ENCODE data around the gene SGF29.
"Not testable (repeated sequence)": the region's sequence is repeated elsewhere in the genome, so short reads cannot be mapped to it uniquely, and the experiment has no call there.

The SGF29 gene

DNA sequence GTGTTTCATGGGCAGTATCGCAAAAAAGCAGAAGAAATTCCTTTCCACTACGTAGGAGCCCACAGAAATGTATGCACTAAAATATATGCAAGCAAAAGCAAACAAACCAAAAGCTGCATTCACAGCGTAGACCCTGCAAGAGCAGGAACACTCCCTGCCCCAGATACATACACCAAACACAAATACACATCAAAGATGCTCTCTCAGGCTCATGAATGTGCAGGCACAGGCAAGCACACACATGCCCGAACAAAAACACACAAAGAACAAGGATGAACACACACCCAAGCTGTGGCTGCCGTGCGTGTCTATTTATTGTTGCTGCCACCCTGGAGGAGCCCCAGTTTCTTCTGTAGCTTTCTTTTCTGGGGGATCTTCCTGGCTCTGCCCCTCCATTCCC lies 16.6 kb upstream of the SGF29 start:
- Histone ChIP-seq H3K4me3 (ENCODE audit: low read length) (no peak overlapping the region), H3K27me3 (ENCODE audit: insufficient read depth, low read length) (no peaks in the 10 kb centered on the region), H3K9ac (ENCODE audit: low read depth, low read length) (no peak overlapping the region), H3K27ac (ENCODE audit: low read depth, low read length) (no peak overlapping the region), H3K4me1 (ENCODE audit: insufficient read depth, low read length) (0 out of 2 replicates have a peak, but pooled peaks cover 2% of the 10 kb centered on the region), H3K36me3 (ENCODE audit: insufficient read depth, low read length) (no peaks in the 10 kb centered on the region), H3K9me3 (ENCODE audit: insufficient read depth, low read depth, low read length) (no peaks in the 10 kb centered on the region)
- 92% methylated on average over 6 of the region's 6 CpGs for WGBS

DNA sequence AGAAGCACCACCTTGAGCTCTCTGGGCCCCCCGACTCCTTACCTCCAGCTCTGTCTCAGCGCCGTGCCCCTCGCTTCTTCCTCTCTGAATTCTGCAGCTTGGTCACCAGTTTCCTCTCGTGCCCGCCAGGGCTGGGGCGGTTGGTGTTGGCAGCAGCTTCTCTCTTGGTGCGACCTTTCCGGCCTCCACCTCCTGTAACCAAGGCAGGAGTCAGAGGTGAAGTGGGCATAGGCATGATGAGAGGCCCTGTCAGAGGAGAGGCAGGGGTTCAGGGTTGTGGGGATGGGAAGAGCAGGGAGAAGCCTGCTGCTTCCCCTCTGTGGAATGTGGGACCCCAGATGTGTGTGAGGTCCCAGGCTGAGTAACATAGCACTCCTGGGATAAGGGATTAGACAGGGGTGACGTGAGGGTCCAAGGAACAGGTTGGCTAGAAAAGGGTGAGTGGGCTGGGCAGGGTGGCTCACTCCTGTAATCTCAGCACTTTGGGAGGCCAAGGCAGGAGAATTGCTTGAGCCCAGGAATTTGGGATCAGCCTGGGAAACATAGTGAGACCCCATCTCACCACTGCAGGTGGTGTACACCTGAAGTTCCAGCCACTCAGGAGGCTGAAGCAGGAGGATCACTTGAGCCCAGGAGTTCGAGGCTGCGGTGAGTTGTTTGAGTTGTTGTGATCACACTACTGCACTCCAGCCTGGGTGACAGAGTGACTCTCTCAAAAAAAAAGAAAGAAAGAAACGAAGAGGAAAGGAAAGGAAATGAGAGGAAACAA lies 15.6 kb upstream of the SGF29 start:
- H3K36me3 ChIP-seq (ENCODE audit: insufficient read depth, low read length), result no peaks in the 10 kb centered on the region
- H3K9ac ChIP-seq (ENCODE audit: low read depth, low read length), result no peak overlapping the region
- WGBS, result 94% methylated on average over 13 of the region's 13 CpGs
- H3K9me3 ChIP-seq (ENCODE audit: insufficient read depth, low read depth, low read length), result no peaks in the 10 kb centered on the region
- H3K4me3 ChIP-seq (ENCODE audit: low read length), result no peak overlapping the region
- H3K27ac ChIP-seq (ENCODE audit: low read depth, low read length), result no peak overlapping the region
- H3K4me1 ChIP-seq (ENCODE audit: insufficient read depth, low read length), result no peaks in the 10 kb centered on the region
- H3K27me3 ChIP-seq (ENCODE audit: insufficient read depth, low read length), result no peaks in the 10 kb centered on the region

DNA sequence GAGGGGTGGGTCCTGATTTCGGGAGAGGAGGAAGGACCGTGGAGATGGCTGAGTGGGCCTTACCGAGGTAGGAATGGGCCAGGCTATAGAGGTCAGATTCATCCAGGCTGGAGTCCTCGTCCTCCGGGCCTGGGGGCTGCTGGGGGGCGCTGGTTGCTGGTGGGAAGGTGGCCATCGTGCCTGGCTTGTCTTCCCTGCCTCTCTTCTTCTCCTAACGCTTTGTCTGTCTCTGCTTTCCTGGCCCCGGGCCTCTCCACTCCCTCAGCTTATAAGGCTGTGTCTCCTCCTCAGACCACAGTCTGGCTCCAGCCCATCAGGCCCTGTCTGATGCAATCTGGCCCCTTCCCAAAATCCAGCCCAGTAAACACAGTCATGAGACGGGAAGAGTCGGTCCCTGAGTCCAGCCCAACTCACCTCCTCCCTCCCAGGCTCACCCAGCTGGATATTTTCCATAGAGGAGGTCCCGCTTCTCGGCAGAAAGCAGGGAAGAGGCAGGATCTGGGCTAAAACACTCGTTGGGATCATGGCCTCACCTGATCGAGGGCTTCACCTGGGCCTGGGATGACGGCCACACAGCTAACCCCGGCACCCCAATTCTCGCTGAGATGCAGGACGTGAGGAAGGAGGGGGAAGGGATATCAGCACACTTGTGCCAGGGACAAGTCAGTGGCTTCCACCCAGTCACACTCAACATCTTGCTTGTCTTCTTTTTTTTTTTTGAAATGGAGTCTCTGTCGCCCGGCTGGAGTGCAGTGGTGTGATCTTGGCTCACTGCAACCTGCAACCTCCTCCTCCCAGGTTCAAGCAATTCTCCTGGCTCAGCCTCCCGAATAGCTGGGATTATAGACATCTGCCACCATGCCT lies 14.8 kb upstream of the SGF29 start, which contains the start of gene NUPR1:
Gene NUPR1 (minus strand): TSS at position 242 of the 864 bp plus-strand sequence. CDS start 67 bp downstream, at position 175.
- WGBS, result 84% methylated on average over 22 of the region's 22 CpGs
- H3K9me3 ChIP-seq (ENCODE audit: insufficient read depth, low read depth, low read length), result no peaks in the 10 kb centered on the region
- H3K9ac ChIP-seq (ENCODE audit: low read depth, low read length), result no peak within 1 kb of the TSS
- H3K27me3 ChIP-seq (ENCODE audit: insufficient read depth, low read length), result no peaks in the 10 kb centered on the region
- H3K27ac ChIP-seq (ENCODE audit: low read depth, low read length), result no peak within 1 kb of the TSS
- no peaks in the 10 kb centered on the region for H3K36me3 ChIP-seq (ENCODE audit: insufficient read depth, low read length)
- no peak within 1 kb of the TSS for H3K4me3 ChIP-seq (ENCODE audit: low read length)
- H3K4me1 ChIP-seq (ENCODE audit: insufficient read depth, low read length), result no peaks in the 10 kb centered on the region

DNA sequence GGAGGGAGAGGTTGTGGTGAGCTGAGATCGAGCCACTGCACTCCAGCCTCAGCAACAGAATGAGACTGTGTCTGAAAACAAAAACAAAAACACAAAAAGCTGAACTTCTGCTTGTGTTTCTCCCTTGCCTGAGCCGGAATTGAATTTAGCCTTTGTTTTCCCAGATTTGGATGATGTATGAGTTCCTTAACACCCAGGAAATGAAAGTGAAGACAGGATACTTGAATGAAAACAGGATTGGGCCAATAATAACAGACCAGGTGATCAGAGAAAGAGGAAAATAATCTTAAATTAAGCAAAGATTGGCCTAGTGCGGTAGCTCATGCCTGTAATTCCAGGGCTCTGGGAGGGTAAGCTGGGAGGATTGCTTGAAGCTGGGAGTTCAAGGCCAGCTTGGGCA lies 13.4 kb upstream of the SGF29 start:
- Histone ChIP-seq H3K9me3 (ENCODE audit: insufficient read depth, low read depth, low read length) (no peaks in the 10 kb centered on the region), H3K27ac (ENCODE audit: low read depth, low read length) (no peak overlapping the region), H3K9ac (ENCODE audit: low read depth, low read length) (no peak overlapping the region), H3K27me3 (ENCODE audit: insufficient read depth, low read length) (no peaks in the 10 kb centered on the region), H3K4me1 (ENCODE audit: insufficient read depth, low read length) (no peaks in the 10 kb centered on the region), H3K36me3 (ENCODE audit: insufficient read depth, low read length) (no peaks in the 10 kb centered on the region), H3K4me3 (ENCODE audit: low read length) (no peak overlapping the region)
- WGBS, result 90% methylated on average over 3 of the region's 3 CpGs

DNA sequence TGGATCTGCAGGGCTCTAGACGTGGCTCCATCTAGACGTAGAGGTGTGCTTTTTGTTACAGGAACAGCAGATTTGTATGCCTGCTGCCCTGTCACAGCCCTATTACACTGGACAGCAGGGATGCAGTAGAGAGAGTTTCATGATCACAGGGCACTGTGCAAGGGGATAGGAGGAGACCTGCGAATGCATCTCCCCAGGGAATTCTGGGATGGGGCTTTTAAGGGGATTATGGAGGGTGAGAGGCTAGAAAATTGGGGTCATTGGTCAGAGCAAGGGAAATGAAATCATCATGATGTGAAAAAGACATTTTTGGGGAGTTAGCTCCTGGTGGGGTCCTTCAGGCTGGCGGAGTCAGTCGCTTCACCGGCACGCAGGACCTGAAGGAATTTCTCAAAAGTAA lies 11.1 kb upstream of the SGF29 start:
- Histone ChIP-seq H3K4me1 (ENCODE audit: insufficient read depth, low read length) (no peaks in the 10 kb centered on the region), H3K9me3 (ENCODE audit: insufficient read depth, low read depth, low read length) (no peaks in the 10 kb centered on the region), H3K4me3 (ENCODE audit: low read length) (no peak overlapping the region), H3K9ac (ENCODE audit: low read depth, low read length) (no peak overlapping the region), H3K27me3 (ENCODE audit: insufficient read depth, low read length) (no peaks in the 10 kb centered on the region), H3K36me3 (ENCODE audit: insufficient read depth, low read length) (no peaks in the 10 kb centered on the region), H3K27ac (ENCODE audit: low read depth, low read length) (no peak overlapping the region)
- 94% methylated on average over 7 of the region's 7 CpGs for WGBS

DNA sequence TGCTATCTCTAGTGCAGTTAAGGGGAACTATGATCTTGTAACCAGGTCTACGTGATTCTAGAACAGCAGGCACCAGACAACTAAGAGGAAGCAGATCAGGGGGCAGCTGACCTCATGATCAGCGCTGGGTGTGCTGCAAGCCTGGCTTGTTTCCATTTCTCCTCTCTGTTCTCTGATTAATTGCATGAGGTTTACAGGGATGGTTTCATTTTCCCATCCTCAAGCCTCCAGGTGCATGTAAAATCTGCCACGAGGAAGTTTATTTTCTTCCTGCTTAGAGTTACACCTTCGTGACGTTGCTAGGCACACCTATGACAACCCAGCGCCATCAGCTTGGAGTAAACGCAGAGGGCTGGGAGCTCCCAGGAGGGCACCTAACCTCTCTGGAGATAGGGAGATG lies 10.6 kb upstream of the SGF29 start:
- Histone ChIP-seq H3K4me3 (ENCODE audit: low read length) (no peak overlapping the region), H3K27ac (ENCODE audit: low read depth, low read length) (no peak overlapping the region), H3K36me3 (ENCODE audit: insufficient read depth, low read length) (no peaks in the 10 kb centered on the region), H3K4me1 (ENCODE audit: insufficient read depth, low read length) (no peaks in the 10 kb centered on the region), H3K27me3 (ENCODE audit: insufficient read depth, low read length) (no peaks in the 10 kb centered on the region), H3K9me3 (ENCODE audit: insufficient read depth, low read depth, low read length) (no peaks in the 10 kb centered on the region), H3K9ac (ENCODE audit: low read depth, low read length) (no peak overlapping the region)
- WGBS, result 93% methylated on average over 7 of the region's 7 CpGs

DNA sequence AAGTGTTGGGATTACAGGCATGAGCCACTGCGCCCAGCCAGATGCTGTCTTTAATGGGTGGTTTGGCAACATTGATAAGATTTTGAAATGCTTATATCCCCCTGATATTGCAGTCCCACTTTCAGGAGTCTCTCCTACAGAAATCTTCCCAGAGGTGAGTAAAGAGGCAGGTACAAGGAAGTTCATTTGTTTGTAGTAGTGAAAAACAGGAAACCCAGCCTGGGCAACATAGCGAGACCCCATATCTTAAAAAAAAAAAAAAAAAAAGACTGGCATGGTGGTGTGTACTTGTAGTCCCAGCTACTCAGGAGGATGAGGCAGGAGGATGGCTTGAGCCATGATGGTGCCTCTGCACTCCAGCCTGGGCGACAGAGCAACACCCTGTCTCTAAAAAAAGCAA lies 8.7 kb upstream of the SGF29 start:
- H3K4me3 ChIP-seq (ENCODE audit: low read length), result no peak overlapping the region
- no peak overlapping the region for H3K9ac ChIP-seq (ENCODE audit: low read depth, low read length)
- no peaks in the 10 kb centered on the region for H3K9me3 ChIP-seq (ENCODE audit: insufficient read depth, low read depth, low read length)
- no peaks in the 10 kb centered on the region for H3K36me3 ChIP-seq (ENCODE audit: insufficient read depth, low read length)
- no peaks in the 10 kb centered on the region for H3K4me1 ChIP-seq (ENCODE audit: insufficient read depth, low read length)
- no peak overlapping the region for H3K27ac ChIP-seq (ENCODE audit: low read depth, low read length)
- H3K27me3 ChIP-seq (ENCODE audit: insufficient read depth, low read length), result no peaks in the 10 kb centered on the region
- WGBS, result 86% methylated on average over 2 of the region's 3 CpGs

DNA sequence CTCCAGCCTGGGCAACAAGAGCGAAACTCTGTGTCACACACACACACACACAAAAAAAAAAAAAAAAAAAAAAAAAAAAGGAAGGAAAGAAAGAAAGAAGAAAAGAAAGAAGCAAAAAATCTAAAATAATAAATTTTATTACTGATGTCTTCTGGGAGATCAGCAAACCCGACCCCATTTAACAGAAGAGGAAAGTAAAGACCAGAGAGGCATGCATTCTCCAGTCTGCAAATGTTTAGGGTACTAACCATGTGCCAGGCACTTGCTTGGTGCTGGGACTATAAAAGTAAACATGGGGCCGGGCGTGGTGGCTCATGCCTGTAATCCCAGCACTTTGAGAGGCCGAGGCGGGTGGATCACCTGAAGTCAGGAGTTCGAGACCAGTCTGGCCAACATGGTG lies 7.8 kb upstream of the SGF29 start:
- not testable (repeated sequence) for H3K9me3 ChIP-seq (ENCODE audit: insufficient read depth, low read depth, low read length); H3K9ac ChIP-seq (ENCODE audit: low read depth, low read length); H3K27me3 ChIP-seq (ENCODE audit: insufficient read depth, low read length); H3K36me3 ChIP-seq (ENCODE audit: insufficient read depth, low read length); H3K4me1 ChIP-seq (ENCODE audit: insufficient read depth, low read length); H3K4me3 ChIP-seq (ENCODE audit: low read length); H3K27ac ChIP-seq (ENCODE audit: low read depth, low read length)
- WGBS, result 95% methylated on average over 6 of the region's 7 CpGs

DNA sequence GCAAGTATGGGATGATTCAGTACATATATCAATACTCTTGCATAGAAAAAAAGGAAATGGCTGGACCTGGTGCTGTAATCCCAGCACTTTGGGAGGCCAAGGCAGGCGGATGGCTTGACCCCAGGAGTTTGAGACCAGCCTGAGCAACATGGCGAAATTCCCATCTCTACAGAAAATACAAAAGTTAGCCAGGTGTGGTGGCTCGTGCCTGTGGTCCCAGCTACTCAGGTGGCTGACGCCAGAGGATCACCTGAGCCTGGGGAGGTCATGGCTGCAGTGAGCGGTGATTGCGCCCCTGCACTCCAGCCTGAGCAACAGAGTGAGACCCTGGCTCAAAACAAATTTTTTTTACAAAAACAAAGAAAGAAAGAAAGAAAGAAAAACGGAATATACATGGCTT lies 7.1 kb upstream of the SGF29 start:
- Histone ChIP-seq H3K4me3 (ENCODE audit: low read length) (no peak overlapping the region), H3K36me3 (ENCODE audit: insufficient read depth, low read length) (no peaks in the 10 kb centered on the region), H3K4me1 (ENCODE audit: insufficient read depth, low read length) (no peaks in the 10 kb centered on the region), H3K9ac (ENCODE audit: low read depth, low read length) (no peak overlapping the region), H3K27me3 (ENCODE audit: insufficient read depth, low read length) (no peaks in the 10 kb centered on the region), H3K27ac (ENCODE audit: low read depth, low read length) (no peak overlapping the region), H3K9me3 (ENCODE audit: insufficient read depth, low read depth, low read length) (no peaks in the 10 kb centered on the region)
- WGBS, result 88% methylated on average over 6 of the region's 7 CpGs

DNA sequence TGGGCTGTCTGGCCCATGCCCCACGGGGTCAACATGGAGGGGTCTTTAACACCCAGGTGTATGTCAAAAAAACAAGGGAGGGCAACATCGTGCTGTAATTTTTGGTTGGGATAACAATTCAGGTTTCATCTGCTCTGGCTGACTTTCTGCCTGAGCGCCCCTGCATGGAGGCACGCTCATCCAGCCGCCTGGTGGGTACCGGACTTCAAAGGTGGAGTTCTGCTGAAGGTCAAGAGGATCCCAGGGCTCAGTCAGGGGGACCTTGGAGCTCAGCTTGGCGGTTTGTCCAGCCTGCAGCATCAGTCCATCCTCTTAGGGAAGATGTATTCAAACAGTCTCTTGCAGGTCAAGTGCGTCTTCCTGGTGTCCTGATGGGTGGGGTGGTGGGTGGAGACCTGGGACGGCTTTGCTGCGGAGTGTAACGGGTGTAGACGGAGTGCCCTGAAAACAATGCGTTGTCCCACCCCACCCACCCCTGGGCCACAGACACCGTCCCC lies 5.4 kb upstream of the SGF29 start:
- WGBS, result 88% methylated on average over 14 of the region's 14 CpGs
- H3K9ac ChIP-seq (ENCODE audit: low read depth, low read length), result no peak overlapping the region
- no peaks in the 10 kb centered on the region for H3K36me3 ChIP-seq (ENCODE audit: insufficient read depth, low read length)
- H3K27me3 ChIP-seq (ENCODE audit: insufficient read depth, low read length), result no peaks in the 10 kb centered on the region
- H3K9me3 ChIP-seq (ENCODE audit: insufficient read depth, low read depth, low read length), result no peaks in the 10 kb centered on the region
- H3K27ac ChIP-seq (ENCODE audit: low read depth, low read length), result no peak overlapping the region
- H3K4me1 ChIP-seq (ENCODE audit: insufficient read depth, low read length), result no peaks in the 10 kb centered on the region
- no peak overlapping the region for H3K4me3 ChIP-seq (ENCODE audit: low read length)

DNA sequence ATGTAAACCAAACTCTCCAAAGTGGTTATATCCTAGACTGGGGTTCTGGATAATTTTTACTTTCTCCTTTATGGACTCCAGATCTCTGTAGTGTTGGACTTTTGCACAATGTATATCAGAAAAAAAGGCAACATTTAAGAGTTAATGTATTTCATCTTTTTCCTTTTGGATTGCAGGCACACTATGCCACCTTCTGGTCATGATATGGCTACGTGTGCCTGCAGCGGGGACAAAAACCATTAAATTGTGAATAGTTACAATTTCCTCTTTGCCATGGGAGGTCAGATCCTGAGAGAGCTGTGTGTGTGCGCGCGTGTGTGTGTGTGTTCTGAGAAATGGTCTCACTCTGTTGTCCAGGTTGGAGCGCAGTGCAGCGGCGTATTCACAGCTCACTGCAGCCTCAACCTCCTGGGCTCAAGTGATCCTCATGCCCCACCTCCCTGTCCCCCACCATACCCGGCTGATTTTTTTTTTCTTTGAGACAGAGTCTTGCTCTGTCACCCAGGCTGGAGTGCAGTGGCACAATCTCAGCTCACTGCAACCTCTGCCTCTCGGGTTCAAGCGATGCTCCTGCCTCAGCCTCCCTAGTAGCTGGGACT lies 4.3 kb upstream of the SGF29 start:
- no peak overlapping the region for H3K27ac ChIP-seq (ENCODE audit: low read depth, low read length)

More for the DNA sequence above, 4.3 kb upstream of the SGF29 start:
- Histone ChIP-seq H3K36me3 (ENCODE audit: insufficient read depth, low read length) (no peaks in the 10 kb centered on the region), H3K9me3 (ENCODE audit: insufficient read depth, low read depth, low read length) (no peaks in the 10 kb centered on the region), H3K27me3 (ENCODE audit: insufficient read depth, low read length) (no peaks in the 10 kb centered on the region), H3K9ac (ENCODE audit: low read depth, low read length) (no peak overlapping the region), H3K4me1 (ENCODE audit: insufficient read depth, low read length) (no peaks in the 10 kb centered on the region), H3K4me3 (ENCODE audit: low read length) (no peak overlapping the region)
- WGBS, result 79% methylated on average over 11 of the region's 11 CpGs
